Muscle of arm (tissue), 12 donors: Measurements from ENCODE around the gene PODXL2. TPM values are rescaled to one million over a fixed set of nuclear protein-coding genes. Genes with fewer than 3 reads are reported as not detected.
"Not testable (repeated sequence)": the region's sequence is repeated elsewhere in the genome, so short reads cannot be mapped to it uniquely, and the experiment has no call there.

Experiments
- DNase-seq: peaks from one replicate; pipeline ENCODE4 v3.0.0-alpha.2; 2013
- polyA plus RNA-seq, 12 donors: library from polyadenylated mRNA; unstranded; fragments of 120-200 nt; gene quantifications; one replicate each; pipeline ENCODE4 v1.2.1, GENCODE V29; 2013; ENCODE audit not compliant: insufficient read length in 12 of 12

The PODXL2 gene
- polyA plus RNA-seq, 12 donors: 3.9 to 17.9 (median 4.7) TPM; not detected in 1

GRCh38 chr3:127604035-127604434 is 24.9 kb upstream of the PODXL2 start:
- DNase-seq: no peak

- no peak for DNase-seq
These were observed 24.3 kb upstream of the PODXL2 start for GRCh38 chr3:127604546-127605165.

- DNase-seq: not testable (repeated sequence)
These were observed 23.4 kb upstream of the PODXL2 start for GRCh38 chr3:127605547-127605946.

GRCh38 chr3:127606086-127606805 is 22.7 kb upstream of the PODXL2 start:
- DNase-seq: no peak

- no peak for DNase-seq
These were observed 21.9 kb upstream of the PODXL2 start for GRCh38 chr3:127606981-127607595.

- DNase-seq: no peak
These were observed 21.2 kb upstream of the PODXL2 start for GRCh38 chr3:127607675-127608361.

GRCh38 chr3:127608362-127608718 is 20.6 kb upstream of the PODXL2 start:
- DNase-seq: no peak

GRCh38 chr3:127610105-127610504 is 18.9 kb upstream of the PODXL2 start:
- no peak for DNase-seq

GRCh38 chr3:127611251-127611650 is 17.7 kb upstream of the PODXL2 start:
- DNase-seq: no peak

- DNase-seq: no peak
These were observed 16.0 kb upstream of the PODXL2 start for GRCh38 chr3:127612966-127613365.

GRCh38 chr3:127613406-127613805 is 15.6 kb upstream of the PODXL2 start:
- no peak for DNase-seq

GRCh38 chr3:127614928-127615589 is 13.9 kb upstream of the PODXL2 start:
- DNase-seq: no peak

GRCh38 chr3:127615631-127616305 is 13.2 kb upstream of the PODXL2 start:
- DNase-seq: no peak

- DNase-seq: no peak
These were observed 12.0 kb upstream of the PODXL2 start for GRCh38 chr3:127616836-127617605.

- DNase-seq: no peak
These were observed 10.1 kb upstream of the PODXL2 start for GRCh38 chr3:127618891-127619290.

GRCh38 chr3:127620637-127621375 is 8.2 kb upstream of the PODXL2 start:
- DNase-seq: no peak

- no peak for DNase-seq
These were observed 7.0 kb upstream of the PODXL2 start for GRCh38 chr3:127622031-127622430.

GRCh38 chr3:127622772-127623576 is 6.0 kb upstream of the PODXL2 start:
- no peak for DNase-seq

- no peak for DNase-seq
These were observed 4.9 kb upstream of the PODXL2 start for GRCh38 chr3:127624063-127624462.
